ENCODE measurements around the gene CHN1.

Gene CHN1

GRCh38 chr2:174859563-174860169, 145.5 kb downstream of the CHN1 start:
- DNase-seq = no peak

- DNase-seq = no peak
Observed at GRCh38 chr2:174858745-174859144, 146.4 kb downstream of the CHN1 start.

GRCh38 chr2:174856447-174856846, 148.7 kb downstream of the CHN1 start:
- no peak for DNase-seq

- DNase-seq = no peak
Observed at GRCh38 chr2:174846941-174847938, 157.9 kb downstream of the CHN1 start.

- DNase-seq = no peak
Observed at GRCh38 chr2:174846218-174846617, 159.0 kb downstream of the CHN1 start.

GRCh38 chr2:174844295-174844708, 160.9 kb downstream of the CHN1 start:
- no peak for DNase-seq

GRCh38 chr2:174842496-174842895, 162.7 kb downstream of the CHN1 start:
- no peak for DNase-seq

GRCh38 chr2:174841936-174842335, 163.2 kb downstream of the CHN1 start:
- no peak for DNase-seq

- DNase-seq = no peak
Observed at GRCh38 chr2:174841350-174841749, 163.8 kb downstream of the CHN1 start.

GRCh38 chr2:174840436-174840835, 164.7 kb downstream of the CHN1 start:
- DNase-seq = no peak

GRCh38 chr2:174839662-174840061, 165.5 kb downstream of the CHN1 start:
- no peak for DNase-seq

- DNase-seq = no peak
Observed at GRCh38 chr2:174836995-174837390, 168.2 kb downstream of the CHN1 start.

- no peak for DNase-seq
Observed at GRCh38 chr2:174836377-174836994, 168.7 kb downstream of the CHN1 start.

- no peak for DNase-seq
Observed at GRCh38 chr2:174835797-174836255, 169.4 kb downstream of the CHN1 start.

GRCh38 chr2:174833737-174834136, 171.4 kb downstream of the CHN1 start:
- DNase-seq = no peak

- DNase-seq = no peak
Observed at GRCh38 chr2:174830561-174830960, 174.6 kb downstream of the CHN1 start.

GRCh38 chr2:174829550-174829949, 175.6 kb downstream of the CHN1 start:
- no peak for DNase-seq

- no peak for DNase-seq
Observed at GRCh38 chr2:174827371-174828369, 177.5 kb downstream of the CHN1 start.

- DNase-seq = no peak
Observed at GRCh38 chr2:174826051-174826450, 179.1 kb downstream of the CHN1 start.

GRCh38 chr2:174824068-174824467, 181.1 kb downstream of the CHN1 start:
- no peak for DNase-seq

- no peak for DNase-seq
Observed at GRCh38 chr2:174821628-174822027, 183.6 kb downstream of the CHN1 start.

GRCh38 chr2:174820361-174820760, 184.8 kb downstream of the CHN1 start:
- no peak for DNase-seq

Data from NCI-H510A (cell line).